GM10248 (cell line): ENCODE data around the gene GATA2.

ENCODE experiments used
- CTCF ChIA-PET: fragments of 300-600 bp; sonication (Branson Sonifier 250); formaldehyde crosslinking; extraction: SDS; loops from one replicate; lab custom pipeline; 2021; ENCODE audit warnings: antibody characterized with exemption; lab: Yijun Ruan, JAX
- POLR2A ChIA-PET: fragments of 350-650 bp; sonication (Branson Sonifier 250); formaldehyde crosslinking; extraction: SDS; loops from one replicate; lab custom pipeline; 2020; ENCODE audit warnings: antibody characterized with exemption; lab: Yijun Ruan, JAX
- DNase-seq: peaks from one replicate; pipeline ENCODE4 v3.0.0; 2012; ENCODE audit errors: extremely low spot score
- CTCF ChIP-seq: IDR thresholded peaks from 2 replicates; pipeline ENCODE4 v1.5.1; 2012; ENCODE audit warnings: mild to moderate bottlenecking, low read depth; ENCODE audit errors: extremely low read depth, missing control alignments, control extremely low read depth

The GATA2 gene

GRCh38 chr3:128434524-128434923, 58.5 kb downstream of the GATA2 start:
- TF ChIP-seq CTCF: no peak
- DNase-seq: no peak
- ChIA-PET POLR2A (no interaction called here), CTCF (interaction anchor here (1.0 to 3.6 kb wide), 3 partner anchors 9 to 339 kb away, joined by 3 to 18 read pairs (median 3); no protein-coding TSS in a partner anchor)

GRCh38 chr3:128433837-128434165, 59.2 kb downstream of the GATA2 start:
- ChIA-PET POLR2A (no interaction called here), CTCF (interaction anchor here (1.1 to 3.6 kb wide), 2 partner anchors 8 to 74 kb away, joined by 3 to 18 read pairs; no protein-coding TSS in a partner anchor)
- TF ChIP-seq CTCF: no peak
- no peak for DNase-seq

GRCh38 chr3:128432971-128433836, 59.8 kb downstream of the GATA2 start:
- POLR2A ChIA-PET: no interaction called here

GRCh38 chr3:128432301-128432970, 60.6 kb downstream of the GATA2 start:
- no peak for TF ChIP-seq CTCF
- DNase-seq: no peak
- ChIA-PET POLR2A (no interaction called here), CTCF (no interaction called here)

More at GRCh38 chr3:128432971-128433836, 59.8 kb downstream of the GATA2 start:
- CTCF ChIA-PET: interaction anchor here (3.6 kb wide), 1 partner anchor 8 kb away, joined by 18 read pairs; no protein-coding TSS in a partner anchor
- DNase-seq: no peak
- TF ChIP-seq CTCF: no peak

- POLR2A ChIA-PET: no interaction called here
- TF ChIP-seq CTCF: no peak
- DNase-seq: no peak
- CTCF ChIA-PET: no interaction called here
Measured at GRCh38 chr3:128431803-128432300, 61.1 kb downstream of the GATA2 start.

GRCh38 chr3:128430731-128431130, 62.3 kb downstream of the GATA2 start:
- no peak for TF ChIP-seq CTCF
- POLR2A ChIA-PET: no interaction called here
- DNase-seq: no peak
- CTCF ChIA-PET: interaction anchor here (1.2 to 1.7 kb wide), 2 partner anchors 151 to 178 kb away, joined by 3 to 4 read pairs; no protein-coding TSS in a partner anchor
